ENCODE data around the gene TMOD3. TPM values are rescaled to one million over a fixed set of nuclear protein-coding genes. Genes with fewer than 3 reads are reported as not detected.

The TMOD3 gene
- total RNA-seq, 1 experiment from 2014 or later = 28.8 TPM

GRCh38 chr15:51947124-51947523, 117.7 kb downstream of the TMOD3 start:
- no peak for DNase-seq (ENCODE audit: low spot score)
- in situ Hi-C loops (cut with HindIII; ENCODE audit: low sequenced_read_pairs) = no loop called here

GRCh38 chr15:51952805-51953204, 123.4 kb downstream of the TMOD3 start:
- in situ Hi-C loops (cut with HindIII; ENCODE audit: low sequenced_read_pairs) = no loop called here
- DNase-seq (ENCODE audit: low spot score) = no peak

GRCh38 chr15:51955504-51955903, 126.1 kb downstream of the TMOD3 start:
- in situ Hi-C loops (cut with HindIII; ENCODE audit: low sequenced_read_pairs) = no loop called here
- no peak for DNase-seq (ENCODE audit: low spot score)

Other genes with a start within 250 kb of the TMOD3 start
- 21.3 and 25.0 TPM in 2 replicates for gene DMXL2, start 206.9 kb upstream of the TMOD3 start, total RNA-seq (2014; rRNA removed; shearing (Covaris generic))
- not detected in 2 replicates for gene SCG3, start 148.2 kb upstream of the TMOD3 start, total RNA-seq (2014; rRNA removed; shearing (Covaris generic))
- gene LYSMD2, start 92.0 kb upstream of the TMOD3 start, total RNA-seq (2014; rRNA removed; shearing (Covaris generic)) = not detected in 2 replicates
- gene TMOD2, start 78.1 kb upstream of the TMOD3 start, total RNA-seq (2014; rRNA removed; shearing (Covaris generic)) = 0.03 TPM in 1 of 2 replicates, not detected in the other
- 32.9 and 48.7 TPM in 2 replicates for gene LEO1, start 142.1 kb downstream of the TMOD3 start, total RNA-seq (2014; rRNA removed; shearing (Covaris generic))
- 51.4 and 70.7 TPM in 2 replicates for gene MAPK6, start 189.6 kb downstream of the TMOD3 start, total RNA-seq (2014; rRNA removed; shearing (Covaris generic))

Measured in G401 (cell line).